ENCODE measurements around the gene ATOH8.

The ATOH8 gene

DNA sequence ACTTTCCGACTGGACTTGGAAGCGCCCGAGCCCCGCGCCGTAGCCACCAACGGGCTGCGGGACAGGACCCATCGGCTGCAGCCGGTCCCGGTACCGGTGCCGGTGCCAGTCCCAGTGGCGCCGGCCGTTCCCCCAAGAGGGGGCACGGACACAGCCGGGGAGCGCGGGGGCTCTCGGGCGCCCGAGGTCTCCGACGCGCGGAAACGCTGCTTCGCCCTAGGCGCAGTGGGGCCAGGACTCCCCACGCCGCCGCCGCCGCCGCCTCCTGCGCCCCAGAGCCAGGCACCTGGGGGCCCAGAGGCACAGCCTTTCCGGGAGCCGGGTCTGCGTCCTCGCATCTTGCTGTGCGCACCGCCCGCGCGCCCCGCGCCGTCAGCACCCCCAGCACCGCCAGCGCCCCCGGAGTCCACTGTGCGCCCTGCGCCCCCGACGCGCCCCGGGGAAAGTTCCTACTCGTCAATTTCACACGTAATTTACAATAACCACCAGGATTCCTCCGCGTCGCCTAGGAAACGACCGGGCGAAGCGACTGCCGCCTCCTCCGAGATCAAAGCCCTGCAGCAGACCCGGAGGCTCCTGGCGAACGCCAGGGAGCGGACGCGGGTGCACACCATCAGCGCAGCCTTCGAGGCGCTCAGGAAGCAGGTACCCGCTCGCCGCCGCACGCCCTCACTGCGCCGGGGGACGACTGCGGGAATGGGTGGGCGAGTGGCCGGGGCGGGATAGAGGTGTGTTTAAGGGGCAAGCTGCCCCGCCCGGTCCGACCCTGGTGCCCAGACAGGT is 713 bp downstream of the ATOH8 start:
- peak; percentile 53 for DNase-seq (ENCODE audit: low read depth)

- DNase-seq (ENCODE audit: low read depth): peak; percentile 53
Measured at GRCh38 chr2:85755122-85756027, 1.6 kb downstream of the ATOH8 start.

DNA sequence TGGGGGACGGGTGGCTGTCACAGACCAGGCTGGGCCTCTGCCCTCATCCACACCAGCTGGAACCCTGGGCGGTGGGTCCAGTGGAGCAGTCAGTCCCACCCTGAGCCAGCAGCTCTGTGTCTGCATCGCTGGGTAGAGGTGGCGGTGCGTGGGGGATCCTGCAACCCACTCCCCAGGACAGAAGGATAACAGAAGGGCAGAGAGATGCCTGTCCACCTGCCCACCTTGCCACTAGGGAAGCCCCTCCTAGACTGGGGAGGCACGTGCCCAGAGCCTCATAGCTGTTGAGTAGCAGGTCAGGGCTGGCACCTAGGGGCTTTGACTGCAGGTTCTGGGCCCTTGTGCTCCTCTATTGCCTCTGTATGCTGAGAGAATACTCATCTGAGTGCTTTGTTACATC is 2.4 kb downstream of the ATOH8 start:
- no peak for DNase-seq (ENCODE audit: low read depth)

GRCh38 chr2:85756822-85757435 is 3.1 kb downstream of the ATOH8 start:
- no peak for DNase-seq (ENCODE audit: low read depth)

DNA sequence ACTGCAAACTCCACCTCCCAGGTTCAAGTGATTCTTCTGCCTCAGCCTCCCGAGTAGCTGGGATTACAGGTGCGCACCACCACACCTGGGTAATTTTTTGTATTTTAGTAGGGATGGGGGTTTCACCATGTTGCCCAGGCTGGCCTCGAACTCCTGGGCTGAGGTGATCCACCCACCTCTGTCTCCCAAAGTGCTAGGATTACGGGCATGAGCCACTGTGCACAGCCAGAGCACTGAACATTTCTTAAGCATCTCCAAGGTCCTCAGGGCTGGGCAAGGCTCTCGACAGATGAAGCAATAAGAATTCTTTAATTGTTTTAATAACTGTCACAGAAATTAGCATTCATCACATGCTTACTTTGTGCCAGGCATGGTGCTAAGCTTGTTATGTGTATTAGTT is 4.1 kb downstream of the ATOH8 start:
- DNase-seq (ENCODE audit: low read depth): no peak

GRCh38 chr2:85758361-85759256 is 4.8 kb downstream of the ATOH8 start:
- no peak for DNase-seq (ENCODE audit: low read depth)

DNA sequence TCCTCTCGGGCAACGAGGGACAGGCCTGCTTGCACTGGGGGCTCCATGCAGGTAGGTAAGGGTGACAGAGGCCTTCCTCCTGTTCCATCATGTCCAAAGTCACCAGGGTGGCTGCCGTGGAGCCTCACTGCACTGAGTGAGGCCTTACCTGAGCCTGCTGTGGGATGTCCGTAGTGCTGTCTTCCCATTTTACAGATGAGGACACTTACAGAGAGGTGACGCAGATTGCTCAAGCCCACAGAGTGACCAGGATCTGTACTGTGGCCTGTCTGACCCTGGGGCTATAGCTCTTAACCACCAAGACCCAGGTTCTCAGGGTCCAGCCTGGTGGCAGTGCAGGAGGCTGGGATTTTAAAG is 5.4 kb downstream of the ATOH8 start:
- DNase-seq (ENCODE audit: low read depth): no peak

- DNase-seq (ENCODE audit: low read depth): peak; percentile 62
Measured at GRCh38 chr2:85760371-85760770, 6.6 kb downstream of the ATOH8 start.

DNA sequence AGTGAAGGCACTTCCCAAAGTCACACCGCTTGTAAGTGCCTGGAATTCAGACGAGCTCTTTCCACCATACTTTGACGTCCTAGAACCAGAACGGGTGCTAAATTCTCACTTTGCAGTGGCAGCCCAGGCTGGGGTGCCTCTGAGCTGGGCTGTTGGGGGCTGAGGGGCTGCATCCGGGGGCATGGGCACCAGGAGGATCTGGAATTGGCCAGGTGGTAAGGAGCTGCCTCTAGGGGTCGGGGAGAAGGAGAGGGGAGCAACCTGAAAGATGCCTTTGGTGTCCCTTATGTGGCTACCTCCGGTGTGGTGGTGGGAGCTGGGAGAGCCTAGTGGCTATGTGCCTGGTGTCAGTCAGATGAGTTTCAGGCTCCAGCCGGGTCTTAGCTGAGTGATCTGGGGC is 7.1 kb downstream of the ATOH8 start:
- DNase-seq (ENCODE audit: low read depth): no peak

DNA sequence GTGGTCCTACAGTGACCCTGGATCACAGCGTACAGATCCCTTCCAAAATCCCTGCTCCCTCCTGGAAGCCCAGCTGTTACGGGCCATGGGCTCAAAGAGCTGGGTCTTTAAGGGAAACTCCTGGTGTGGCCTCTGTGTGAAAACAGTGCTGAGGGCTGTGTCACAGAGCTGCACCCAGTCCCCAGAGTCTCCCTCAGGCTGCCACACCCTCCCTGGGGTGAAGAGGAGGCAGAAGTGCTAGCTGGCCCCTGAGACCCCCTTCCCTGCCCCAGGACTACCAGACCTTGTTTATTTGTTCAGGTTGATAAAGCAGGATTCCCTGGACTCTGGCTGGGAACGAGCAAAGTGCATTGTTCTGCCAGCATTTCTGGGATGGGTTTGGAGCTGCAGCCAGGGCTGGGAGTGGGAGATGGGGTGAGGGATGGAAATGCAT is 7.7 kb downstream of the ATOH8 start:
- no peak for DNase-seq (ENCODE audit: low read depth)

- no peak for DNase-seq (ENCODE audit: low read depth)
Measured at GRCh38 chr2:85761946-85762345, 8.2 kb downstream of the ATOH8 start.

DNA sequence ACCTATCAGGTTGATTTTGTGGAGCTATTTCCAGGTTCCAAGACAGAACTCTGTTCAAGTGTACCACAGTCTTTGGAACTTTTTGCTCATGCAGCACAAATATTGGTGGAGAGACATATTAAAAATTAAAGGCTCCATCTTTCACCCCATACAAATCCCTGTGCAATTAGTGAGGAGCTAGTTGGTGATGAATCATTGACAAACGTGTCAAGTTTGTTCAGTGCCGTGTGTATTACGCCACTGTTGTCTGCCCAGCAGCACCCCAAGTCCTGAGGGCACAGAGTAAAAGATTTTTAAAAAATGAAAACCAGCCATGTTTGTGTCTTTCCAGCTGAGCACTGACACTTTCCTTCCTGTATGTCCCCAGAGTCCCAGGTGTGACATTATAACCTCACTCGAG is 9.3 kb downstream of the ATOH8 start:
- DNase-seq (ENCODE audit: low read depth): no peak

GRCh38 chr2:85763831-85764230 is 10.0 kb downstream of the ATOH8 start:
- DNase-seq (ENCODE audit: low read depth): no peak

DNA sequence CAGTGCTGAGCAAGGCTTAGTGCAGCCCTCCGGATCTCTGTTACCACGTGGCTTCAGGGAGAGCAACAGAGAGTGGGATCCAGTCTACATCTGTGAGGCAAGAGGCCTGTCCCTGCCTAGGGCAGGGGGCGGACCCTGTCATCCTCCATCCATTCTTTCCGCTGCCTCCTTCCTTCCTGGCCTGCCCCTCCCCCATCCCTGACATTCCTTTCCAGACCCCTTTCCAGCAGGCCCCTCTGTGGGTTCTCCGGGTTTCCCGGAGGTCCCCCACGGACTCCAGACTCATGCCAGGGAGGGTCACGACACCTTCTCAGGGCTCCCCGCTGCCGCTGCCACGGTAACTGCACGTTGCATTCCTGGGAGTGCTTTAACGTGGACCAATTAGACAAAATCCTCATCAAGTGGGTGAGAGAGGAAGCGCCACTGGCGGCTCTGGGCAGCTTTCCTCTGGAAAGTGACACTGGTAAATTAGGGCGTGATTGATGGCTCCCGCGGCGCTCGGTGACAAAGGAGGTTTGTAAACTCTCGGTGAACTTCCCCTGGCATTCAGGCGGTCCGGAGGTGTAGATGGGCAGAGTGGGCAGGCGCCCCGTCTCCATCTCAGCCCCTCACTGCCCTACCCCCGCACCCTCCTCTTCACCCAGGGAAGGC is 11.4 kb downstream of the ATOH8 start:
- DNase-seq (ENCODE audit: low read depth): no peak

DNA sequence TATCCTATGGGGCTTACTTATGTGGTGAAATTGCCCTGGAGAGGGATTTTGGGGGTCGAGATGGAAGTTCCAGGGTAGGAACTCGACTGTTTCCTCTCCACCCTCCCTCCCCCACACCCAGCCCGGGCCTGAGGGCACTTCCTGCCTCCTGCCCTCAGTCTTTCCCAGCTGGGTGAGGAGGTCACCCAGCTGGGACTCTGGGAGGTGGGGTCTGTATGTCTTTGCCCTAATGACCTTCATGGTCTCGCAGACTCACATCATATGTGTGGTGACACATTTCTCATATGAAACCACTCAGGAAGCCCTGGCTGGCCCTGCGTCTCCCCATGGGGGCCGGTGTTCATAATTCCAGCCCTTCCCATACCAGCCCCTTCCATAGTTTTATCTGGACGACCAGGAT is 12.4 kb downstream of the ATOH8 start:
- no peak for DNase-seq (ENCODE audit: low read depth)

DNA sequence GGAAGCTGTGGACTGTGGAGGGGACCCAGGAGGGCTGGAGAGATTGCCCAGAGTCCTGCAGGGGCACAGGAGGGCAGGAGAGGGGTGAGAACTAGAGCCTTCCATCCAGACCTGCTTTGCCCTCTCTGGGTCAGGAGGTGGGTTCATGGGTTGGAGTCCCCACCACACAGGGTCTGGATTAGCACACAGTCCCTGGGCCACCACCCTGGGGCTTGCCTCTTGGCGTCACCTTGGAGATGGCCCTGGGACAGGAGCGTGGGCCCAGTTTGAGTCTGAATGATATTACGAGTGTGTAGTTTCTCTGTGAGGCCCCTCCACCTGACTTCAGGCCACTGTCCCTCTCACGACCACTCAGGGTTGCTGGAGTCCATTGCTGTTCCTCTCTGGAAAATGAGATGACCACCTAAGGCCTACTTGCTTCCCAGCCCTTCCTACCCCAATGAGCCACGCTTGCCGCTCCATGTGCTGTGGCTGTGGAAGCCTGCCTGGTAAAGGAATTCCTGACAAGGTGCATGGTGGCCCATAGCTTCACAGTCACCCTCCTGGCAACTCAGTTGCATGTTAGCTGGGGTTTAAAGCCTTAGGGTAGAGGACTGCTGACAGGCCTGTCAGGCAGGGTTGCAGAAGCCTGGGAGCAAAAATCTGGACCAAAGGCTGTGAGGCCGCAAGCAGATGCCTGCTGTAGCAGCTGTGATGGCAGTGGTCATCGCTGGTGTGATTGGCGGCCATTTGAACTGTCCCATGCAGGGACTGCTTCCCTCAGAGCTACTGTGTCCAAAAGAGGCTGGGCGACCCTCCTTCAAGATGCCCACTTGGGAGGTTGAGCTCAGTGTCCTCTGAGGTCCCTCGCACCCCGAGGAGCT is 14.2 kb downstream of the ATOH8 start:
- DNase-seq (ENCODE audit: low read depth): no peak

DNA sequence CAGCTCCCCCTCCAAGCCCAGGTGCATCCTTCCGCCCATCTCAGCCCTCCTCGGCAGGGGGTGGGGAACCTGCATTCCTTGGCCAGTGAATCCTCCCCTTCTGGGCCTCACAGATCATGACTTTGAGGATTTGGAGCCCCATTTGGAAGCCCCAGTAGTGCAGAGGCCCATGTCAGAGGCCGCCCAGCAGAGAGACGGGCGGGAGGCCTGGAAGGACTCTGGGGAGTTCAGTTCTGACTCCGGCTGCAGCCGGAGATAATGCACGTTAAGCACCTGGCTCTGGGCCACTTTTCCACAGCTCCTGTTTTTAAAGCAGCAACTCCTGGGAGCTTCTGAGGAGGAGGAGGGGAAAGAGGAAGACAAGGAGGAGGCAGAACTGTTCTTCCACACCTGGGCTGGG is 14.9 kb downstream of the ATOH8 start:
- DNase-seq (ENCODE audit: low read depth): no peak

- DNase-seq (ENCODE audit: low read depth): no peak
Measured at GRCh38 chr2:85769236-85769982, 15.6 kb downstream of the ATOH8 start.

DNA sequence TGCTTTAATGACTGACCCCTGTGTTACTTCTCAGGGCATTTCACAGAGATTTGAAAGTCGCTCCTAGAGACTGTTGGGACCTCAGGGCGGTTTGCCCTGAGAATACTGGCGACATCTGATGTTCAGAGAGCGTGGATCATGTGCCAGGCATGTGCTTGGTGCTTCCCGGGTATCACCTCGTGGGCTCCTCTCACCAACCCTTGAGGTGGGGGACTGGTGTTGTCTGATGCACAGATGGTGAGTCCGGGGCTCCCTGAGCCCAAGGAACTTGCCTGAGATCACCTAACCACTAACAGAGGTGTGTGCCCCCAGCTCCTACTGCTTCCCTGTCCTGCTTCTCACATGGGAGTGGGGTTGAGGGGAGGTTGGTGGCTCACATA is 16.2 kb downstream of the ATOH8 start:
- DNase-seq (ENCODE audit: low read depth): no peak

GRCh38 chr2:85770369-85770768 is 16.6 kb downstream of the ATOH8 start:
- DNase-seq (ENCODE audit: low read depth): no peak
